VCaP (cell line): ENCODE measurements around the gene KMT2E.
A peak's percentile ranks its signal among the peaks of the same experiment; 100 is the strongest.

Experiments used
- H3K27ac ChIP-seq: fragments of 450-650 bp; 2 replicates; pipeline ENCODE4 v1.5.1; 2017
- TF ChIP-seq, protein P1 (sequence below): fragments of 450-650 bp; conservative IDR thresholded peaks from 2 replicates; pipeline ENCODE4 v1.5.1; 2017; ENCODE audit warnings: mild to moderate bottlenecking, moderate library complexity

KMT2E gene

DNA sequence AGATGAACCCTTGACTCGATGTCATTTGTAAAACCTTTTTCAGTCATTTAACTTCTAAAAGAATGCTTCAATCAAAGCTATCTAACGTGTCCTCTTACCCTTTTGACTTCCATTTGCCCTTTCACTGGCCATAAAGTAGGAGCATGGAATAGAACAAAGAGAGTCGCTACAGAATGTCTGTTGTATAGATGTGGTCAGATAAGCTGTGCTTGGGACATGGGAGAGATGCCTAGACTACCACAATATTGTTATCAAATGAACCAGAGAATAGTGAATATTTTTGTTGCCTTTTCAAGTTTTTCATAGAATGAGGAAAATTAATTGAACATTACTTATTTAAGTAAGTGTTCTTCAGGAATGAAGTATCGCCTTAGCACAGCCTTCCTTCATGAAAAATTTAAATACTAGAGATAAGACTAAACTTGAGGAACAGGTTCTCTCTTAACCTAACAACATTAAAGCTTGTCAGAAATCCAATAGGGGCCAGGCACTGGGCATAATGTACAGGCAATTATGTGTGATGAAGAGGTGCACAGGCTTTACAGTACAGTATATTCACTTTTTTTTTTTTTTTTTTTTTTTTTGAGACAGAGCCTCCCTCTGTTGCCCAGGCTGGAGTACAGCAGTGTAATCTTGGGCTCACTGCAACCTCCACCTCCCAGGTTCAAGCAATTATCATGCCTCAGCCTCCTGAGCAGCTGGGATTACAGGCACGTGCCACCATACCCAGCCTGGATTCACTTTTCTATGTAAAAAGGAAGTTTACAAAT lies 7.5 kb upstream of the KMT2E start:
- peak overlapping the region; percentile 100 for H3K27ac ChIP-seq
- TF ChIP-seq, protein P1, sequence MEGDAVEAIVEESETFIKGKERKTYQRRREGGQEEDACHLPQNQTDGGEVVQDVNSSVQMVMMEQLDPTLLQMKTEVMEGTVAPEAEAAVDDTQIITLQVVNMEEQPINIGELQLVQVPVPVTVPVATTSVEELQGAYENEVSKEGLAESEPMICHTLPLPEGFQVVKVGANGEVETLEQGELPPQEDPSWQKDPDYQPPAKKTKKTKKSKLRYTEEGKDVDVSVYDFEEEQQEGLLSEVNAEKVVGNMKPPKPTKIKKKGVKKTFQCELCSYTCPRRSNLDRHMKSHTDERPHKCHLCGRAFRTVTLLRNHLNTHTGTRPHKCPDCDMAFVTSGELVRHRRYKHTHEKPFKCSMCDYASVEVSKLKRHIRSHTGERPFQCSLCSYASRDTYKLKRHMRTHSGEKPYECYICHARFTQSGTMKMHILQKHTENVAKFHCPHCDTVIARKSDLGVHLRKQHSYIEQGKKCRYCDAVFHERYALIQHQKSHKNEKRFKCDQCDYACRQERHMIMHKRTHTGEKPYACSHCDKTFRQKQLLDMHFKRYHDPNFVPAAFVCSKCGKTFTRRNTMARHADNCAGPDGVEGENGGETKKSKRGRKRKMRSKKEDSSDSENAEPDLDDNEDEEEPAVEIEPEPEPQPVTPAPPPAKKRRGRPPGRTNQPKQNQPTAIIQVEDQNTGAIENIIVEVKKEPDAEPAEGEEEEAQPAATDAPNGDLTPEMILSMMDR: no peak

DNA sequence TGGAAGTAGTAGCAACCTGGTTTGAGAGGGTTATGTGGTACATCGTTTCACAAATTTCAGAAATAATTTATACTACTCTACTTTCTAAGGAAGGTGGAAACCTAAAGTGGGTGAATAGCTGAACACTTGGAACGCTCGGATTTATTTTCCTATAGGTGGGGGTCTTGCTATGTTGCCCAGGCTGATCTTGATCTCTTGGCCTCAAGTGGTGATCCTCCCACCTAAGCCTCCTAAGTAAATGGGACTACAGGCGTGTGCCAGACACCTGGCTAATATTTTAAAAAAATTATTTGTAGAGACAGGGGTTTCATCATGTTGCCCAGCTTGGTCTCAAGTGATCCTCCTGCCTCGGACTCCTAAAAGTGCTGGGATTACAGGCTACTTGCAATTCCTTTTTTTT lies 6.7 kb upstream of the KMT2E start:
- peak overlapping the region; percentile 100 for H3K27ac ChIP-seq
- TF ChIP-seq, protein P1: no peak

DNA sequence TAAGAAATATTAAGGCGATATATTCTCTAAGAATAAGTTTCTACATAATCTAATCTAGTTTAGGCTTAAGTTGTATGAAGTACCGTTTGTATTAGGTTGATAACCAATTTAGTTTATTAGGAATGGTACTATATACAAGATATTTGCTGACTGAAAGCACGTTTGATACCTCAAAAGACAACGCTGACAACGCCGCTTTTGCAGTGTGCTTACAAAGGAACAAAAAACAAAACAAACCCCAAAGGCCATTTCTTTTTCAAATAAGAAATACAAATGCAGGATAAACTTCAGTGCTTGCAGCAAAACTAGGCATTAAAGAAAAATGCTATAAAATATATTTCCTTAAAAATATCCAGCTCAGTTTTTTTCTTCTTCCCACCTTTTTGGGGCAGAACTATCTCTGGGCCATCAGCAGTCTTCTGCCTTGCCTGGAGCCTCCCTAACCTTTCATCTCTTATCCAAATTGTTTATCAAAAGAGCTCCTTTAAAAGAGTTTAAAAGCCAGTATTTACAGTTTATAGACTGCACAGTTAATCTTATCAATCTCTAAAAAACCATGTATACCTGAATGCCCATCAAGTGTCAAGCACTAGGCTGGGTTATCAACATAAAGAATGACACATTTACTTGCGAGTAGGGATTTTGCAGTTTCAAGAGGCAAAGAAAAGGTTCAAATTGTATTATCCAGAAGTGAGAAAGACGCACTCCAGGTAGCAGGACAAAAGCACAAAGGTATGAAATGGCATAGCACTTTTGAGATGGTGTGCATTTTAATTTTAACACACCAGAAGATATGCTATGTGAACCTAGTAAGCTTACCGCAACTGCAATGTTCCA lies 4.1 kb upstream of the KMT2E start:
- peak overlapping the region; percentile 100 for H3K27ac ChIP-seq
- TF ChIP-seq, protein P1: no peak

DNA sequence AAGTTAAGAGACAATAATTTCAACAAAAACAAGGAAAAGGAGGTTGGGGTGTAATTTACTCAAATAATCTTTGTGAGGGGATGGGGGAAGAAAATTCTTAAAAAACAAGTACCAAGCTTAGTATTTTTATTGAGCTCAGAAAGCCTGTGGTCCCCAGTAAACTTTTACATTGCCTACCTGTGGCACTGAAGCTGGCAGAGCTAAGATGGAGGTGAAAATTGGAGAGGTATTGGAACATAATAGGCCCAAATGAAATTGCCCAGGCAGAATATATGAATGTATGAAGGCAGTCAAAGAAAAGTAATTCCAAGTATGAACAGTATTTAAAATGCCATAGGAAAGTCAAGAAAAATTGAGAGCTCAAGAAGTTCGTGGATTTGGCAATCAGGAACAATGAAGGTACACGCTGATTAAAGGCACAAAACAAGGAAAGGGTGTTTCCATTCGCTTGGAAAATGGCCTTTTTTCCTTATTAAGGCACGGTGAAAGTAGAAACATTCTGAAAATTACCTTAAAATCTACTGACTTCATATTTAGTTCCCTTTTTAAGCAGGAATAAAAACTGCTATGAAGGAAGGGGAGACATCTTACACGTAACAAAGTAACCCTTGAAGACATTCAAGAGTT lies 3.4 kb upstream of the KMT2E start:
- TF ChIP-seq, protein P1: no peak
- H3K27ac ChIP-seq: peak overlapping the region; percentile 100

DNA sequence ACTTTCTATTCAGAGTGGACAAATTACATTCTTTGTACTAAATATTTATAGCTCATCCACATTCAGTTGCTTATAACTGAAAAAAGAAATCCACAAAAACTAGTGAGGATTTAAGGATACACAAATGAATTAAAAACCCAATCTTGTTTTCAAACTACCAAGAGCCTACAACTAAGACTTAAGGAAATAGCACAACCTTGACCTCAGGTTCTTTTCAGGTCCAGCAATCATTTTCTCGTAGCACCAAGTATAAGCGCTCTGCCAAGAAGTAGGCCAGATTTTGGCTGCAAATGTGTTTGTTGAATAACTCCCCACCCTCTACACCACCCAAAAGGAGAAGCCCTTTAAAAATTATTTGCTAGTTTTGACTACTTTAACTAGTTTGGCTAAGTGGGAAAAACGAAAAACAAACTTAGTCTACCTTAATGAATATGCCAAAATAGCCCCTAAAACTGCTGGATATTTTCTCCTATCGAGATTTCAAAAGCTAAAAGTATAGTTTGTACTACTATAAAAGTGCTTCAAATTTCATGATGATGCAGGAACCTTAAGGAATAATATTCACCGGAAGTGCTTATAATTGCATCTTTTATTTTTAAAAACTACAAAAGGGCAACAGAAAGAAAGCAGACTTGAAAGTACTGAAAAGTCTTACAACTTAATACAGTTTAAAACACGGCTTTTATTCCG lies 2.7 kb upstream of the KMT2E start:
- H3K27ac ChIP-seq: peak overlapping the region; percentile 100
- TF ChIP-seq, protein P1: no peak

DNA sequence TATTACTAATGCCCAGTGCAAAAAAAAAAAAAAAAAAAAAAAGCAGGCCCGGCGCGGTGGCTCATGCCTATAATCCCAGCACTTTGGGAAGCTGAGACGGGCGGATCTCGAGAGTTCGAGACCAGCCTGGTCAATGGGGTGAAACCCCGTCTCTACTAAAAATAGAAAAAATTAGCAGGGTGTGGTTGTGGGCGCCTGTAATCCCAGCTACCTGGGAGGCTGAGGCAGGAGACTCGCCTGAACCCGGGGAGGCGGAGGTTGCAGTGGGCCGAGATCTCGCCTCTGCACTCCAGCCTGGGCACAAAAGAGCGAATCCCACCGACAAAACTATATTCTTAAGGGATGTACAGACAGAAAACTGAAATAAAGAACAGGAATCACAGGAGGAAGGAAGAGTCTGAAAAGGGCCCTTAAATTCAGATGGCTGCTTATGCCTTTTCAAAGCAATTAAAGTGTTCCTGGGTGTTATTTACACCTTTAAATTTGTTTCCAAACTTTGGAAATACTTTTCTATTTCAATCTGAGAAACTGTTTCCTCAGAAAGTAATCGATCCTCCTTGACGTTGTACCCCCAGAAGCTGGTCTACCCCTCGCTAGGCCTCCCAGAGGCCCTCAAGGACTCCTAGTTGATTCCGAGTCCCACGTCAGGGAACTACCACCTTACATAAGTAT lies 2.0 kb upstream of the KMT2E start:
- TF ChIP-seq, protein P1: no peak
- H3K27ac ChIP-seq: peak overlapping the region; percentile 100
